Glutamatergic neuron (in vitro differentiated cells): ENCODE results near the gene ARIH1. TPM values are rescaled to one million over a fixed set of nuclear protein-coding genes. Genes with fewer than 3 reads are reported as not detected.

ENCODE experiments used
- DNase-seq: peaks from one replicate; pipeline ENCODE4 v3.0.0; 2022
- H3K27ac Mint-ChIP-seq: one replicate; pipeline ENCODE4 v1.8.0; 2020; ENCODE audit warnings: mild to moderate bottlenecking, mixed read lengths, inconsistent platforms; ENCODE audit not compliant: unreplicated experiment
- H3K27me3 Mint-ChIP-seq: one replicate; pipeline ENCODE4 v1.8.0; 2020; ENCODE audit warnings: mild to moderate bottlenecking, moderate library complexity, mixed read lengths, inconsistent platforms; ENCODE audit not compliant: unreplicated experiment
- H3K36me3 Mint-ChIP-seq: one replicate; pipeline ENCODE4 v1.8.0; 2020; ENCODE audit warnings: mild to moderate bottlenecking, mixed read lengths, inconsistent platforms; ENCODE audit not compliant: unreplicated experiment
- H3K4me1 Mint-ChIP-seq: one replicate; pipeline ENCODE4 v1.8.0; 2020; ENCODE audit warnings: mild to moderate bottlenecking, low read depth, mixed read lengths, inconsistent platforms; ENCODE audit not compliant: unreplicated experiment
- H3K4me3 Mint-ChIP-seq: one replicate; pipeline ENCODE4 v1.8.0; 2020; ENCODE audit warnings: mild to moderate bottlenecking, mixed read lengths, inconsistent platforms; ENCODE audit not compliant: unreplicated experiment
- H3K9me3 Mint-ChIP-seq: one replicate; pipeline ENCODE4 v1.8.0; 2020; ENCODE audit warnings: mild to moderate bottlenecking, moderate library complexity, mixed read lengths, inconsistent platforms; ENCODE audit not compliant: unreplicated experiment
- total RNA-seq: library from RNA; stranded (reverse); fragmentation: NEBNext Ultra II Directional; extraction: Animal tissue kit (Norgen Biotek cat#: 25700); gene quantifications from one replicate; pipeline ENCODE4 v1.2.1, GENCODE V29; 2021; ENCODE audit not compliant: unreplicated experiment
- TF ChIP-seq, protein P1 (sequence below): fragments of 200-600 bp; sonication (generic); IDR thresholded peaks from one replicate; pipeline ENCODE4 v1.5.0; 2021; ENCODE audit not compliant: partially characterized antibody, unreplicated experiment

Gene ARIH1
- total RNA-seq, 1 donor from 2014 or later = 291 TPM

DNA sequence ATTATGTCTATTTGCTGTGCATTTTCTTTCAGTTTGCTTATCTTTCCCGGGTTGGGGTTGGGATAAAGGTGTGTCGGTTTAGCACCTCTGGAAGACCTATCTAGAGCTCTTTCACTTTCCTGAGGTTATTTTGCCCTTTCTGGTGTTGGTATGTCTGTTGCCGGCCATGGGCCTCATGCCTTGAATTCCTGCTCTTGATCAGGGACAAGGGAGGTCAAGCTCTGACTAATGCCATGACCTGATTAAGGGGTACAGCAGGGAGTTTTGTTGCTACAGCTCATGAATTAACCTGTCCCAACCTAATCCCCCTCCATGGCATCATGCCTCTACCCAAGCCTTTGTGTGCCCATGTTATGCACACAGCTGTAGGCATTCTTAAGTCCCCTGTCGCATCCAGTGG lies 109.9 kb downstream of the ARIH1 start:
- Mint-ChIP-seq H3K27ac (no peak overlapping the region), H3K27me3 (no peaks in the 10 kb centered on the region), H3K4me3 (no peak overlapping the region), H3K36me3 (peaks cover 3% of the 10 kb centered on the region), H3K4me1 (no peaks in the 10 kb centered on the region), H3K9me3 (peaks cover 3% of the 10 kb centered on the region)
- TF ChIP-seq, protein P1, sequence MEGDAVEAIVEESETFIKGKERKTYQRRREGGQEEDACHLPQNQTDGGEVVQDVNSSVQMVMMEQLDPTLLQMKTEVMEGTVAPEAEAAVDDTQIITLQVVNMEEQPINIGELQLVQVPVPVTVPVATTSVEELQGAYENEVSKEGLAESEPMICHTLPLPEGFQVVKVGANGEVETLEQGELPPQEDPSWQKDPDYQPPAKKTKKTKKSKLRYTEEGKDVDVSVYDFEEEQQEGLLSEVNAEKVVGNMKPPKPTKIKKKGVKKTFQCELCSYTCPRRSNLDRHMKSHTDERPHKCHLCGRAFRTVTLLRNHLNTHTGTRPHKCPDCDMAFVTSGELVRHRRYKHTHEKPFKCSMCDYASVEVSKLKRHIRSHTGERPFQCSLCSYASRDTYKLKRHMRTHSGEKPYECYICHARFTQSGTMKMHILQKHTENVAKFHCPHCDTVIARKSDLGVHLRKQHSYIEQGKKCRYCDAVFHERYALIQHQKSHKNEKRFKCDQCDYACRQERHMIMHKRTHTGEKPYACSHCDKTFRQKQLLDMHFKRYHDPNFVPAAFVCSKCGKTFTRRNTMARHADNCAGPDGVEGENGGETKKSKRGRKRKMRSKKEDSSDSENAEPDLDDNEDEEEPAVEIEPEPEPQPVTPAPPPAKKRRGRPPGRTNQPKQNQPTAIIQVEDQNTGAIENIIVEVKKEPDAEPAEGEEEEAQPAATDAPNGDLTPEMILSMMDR = no peak
- no peak for DNase-seq

DNA sequence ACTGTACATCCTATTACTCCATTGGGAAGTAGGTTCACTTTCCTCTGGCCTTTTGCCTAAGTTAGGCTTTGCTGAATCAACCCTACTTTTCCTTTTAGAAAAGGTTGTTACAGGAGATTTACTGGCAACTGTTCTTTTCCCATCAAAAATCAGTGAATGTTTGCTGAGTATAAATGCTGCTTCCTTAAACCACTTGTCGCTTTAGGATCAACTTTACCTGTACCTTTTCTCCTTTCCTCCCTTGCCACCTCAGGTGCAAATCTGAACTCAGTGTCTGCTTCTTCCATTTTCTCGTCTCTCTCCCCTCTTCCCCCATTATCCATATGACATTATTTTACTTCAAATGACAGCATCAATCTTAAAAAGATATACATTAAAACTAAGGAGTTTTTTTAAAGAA lies 110.9 kb downstream of the ARIH1 start:
- Mint-ChIP-seq H3K27me3 (no peaks in the 10 kb centered on the region), H3K4me3 (no peak overlapping the region), H3K27ac (no peak overlapping the region), H3K36me3 (no peaks in the 10 kb centered on the region), H3K4me1 (no peaks in the 10 kb centered on the region), H3K9me3 (peaks cover 3% of the 10 kb centered on the region)
- TF ChIP-seq, protein P1 = no peak
- DNase-seq = no peak

DNA sequence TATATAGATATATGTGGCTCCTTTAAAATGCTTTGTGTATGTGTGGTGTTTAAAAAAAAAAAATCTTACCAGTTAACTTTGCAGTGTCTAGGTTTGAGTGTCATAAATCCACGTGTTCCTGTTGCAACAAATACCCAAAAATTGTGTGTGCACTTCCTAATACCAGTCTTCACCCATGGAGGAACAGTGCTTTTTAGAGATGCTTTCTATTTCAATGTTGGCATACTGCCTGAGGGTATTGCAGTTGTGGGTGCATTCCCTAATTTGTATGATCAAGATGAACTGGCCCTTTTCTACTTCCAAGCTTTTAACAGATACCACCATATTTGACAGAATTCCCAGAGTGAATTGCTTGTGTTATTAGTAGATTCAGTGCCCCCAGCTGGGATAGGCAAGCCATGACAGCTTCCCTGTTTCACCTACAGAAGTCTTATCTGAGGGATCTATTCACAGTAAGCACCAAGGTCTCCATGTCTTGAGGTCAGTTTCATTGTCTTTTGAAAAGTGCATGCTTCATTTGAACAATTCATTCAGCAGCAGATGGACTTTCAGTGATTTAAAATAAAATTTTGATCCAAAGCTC lies 111.4 kb downstream of the ARIH1 start:
- no peak for DNase-seq
- no peaks in the 10 kb centered on the region for H3K27me3 Mint-ChIP-seq
- H3K4me1 Mint-ChIP-seq = no peaks in the 10 kb centered on the region
- H3K4me3 Mint-ChIP-seq = no peak overlapping the region
- H3K36me3 Mint-ChIP-seq = no peaks in the 10 kb centered on the region
- H3K9me3 Mint-ChIP-seq = peaks cover 3% of the 10 kb centered on the region
- no peak overlapping the region for H3K27ac Mint-ChIP-seq
- TF ChIP-seq, protein P1 = no peak

DNA sequence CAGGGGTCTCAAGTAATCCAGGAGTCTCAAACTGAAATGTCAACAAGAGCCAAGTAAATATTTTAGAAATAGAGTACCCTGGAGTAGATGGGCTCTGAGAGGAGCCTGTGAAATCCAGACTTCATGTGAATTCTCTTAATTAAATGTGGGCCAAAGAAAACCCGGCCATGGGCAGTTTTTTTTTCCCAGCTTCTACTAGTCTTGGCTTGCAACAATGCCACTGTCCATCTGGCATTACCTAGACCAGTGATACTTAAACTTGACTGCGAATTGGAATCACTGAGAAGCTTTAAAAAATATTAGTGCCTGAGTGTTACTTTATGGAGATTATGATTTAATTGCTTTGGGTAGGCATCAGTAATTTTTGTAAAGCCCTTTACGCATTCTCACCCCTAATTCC lies 114.0 kb downstream of the ARIH1 start:
- peaks cover 3% of the 10 kb centered on the region for H3K9me3 Mint-ChIP-seq
- no peak overlapping the region for H3K27ac Mint-ChIP-seq
- no peaks in the 10 kb centered on the region for H3K27me3 Mint-ChIP-seq
- H3K4me1 Mint-ChIP-seq = no peaks in the 10 kb centered on the region
- H3K4me3 Mint-ChIP-seq = no peak overlapping the region
- H3K36me3 Mint-ChIP-seq = no peaks in the 10 kb centered on the region
- DNase-seq = no peak
- TF ChIP-seq, protein P1 = no peak

GRCh38 chr15:72590427-72590826 lies 116.3 kb downstream of the ARIH1 start:
- H3K36me3 Mint-ChIP-seq = no peaks in the 10 kb centered on the region
- no peaks in the 10 kb centered on the region for H3K9me3 Mint-ChIP-seq
- TF ChIP-seq, protein P1 = no peak
- H3K4me1 Mint-ChIP-seq = no peaks in the 10 kb centered on the region
- no peak overlapping the region for H3K4me3 Mint-ChIP-seq
- no peak for DNase-seq
- no peaks in the 10 kb centered on the region for H3K27me3 Mint-ChIP-seq
- no peak overlapping the region for H3K27ac Mint-ChIP-seq
